K562 (cell line): ENCODE results near the gene C17orf114.

ENCODE experiments used
- ATAC-seq: fragments of 200-7000 bp; cut with Tn5 transposase; 3 replicates; pipeline ENCODE4 v1.9.1; 2020; ENCODE audit warnings: moderate library complexity
- BruUV-seq: library from RNA; stranded (reverse); fragments of 400-500 nt; replicated peaks from 2 replicates; lab custom pipeline; 2021; lab: Mats Ljungman, UMichigan
- CTCF ChIA-PET: fragments of 300-600 bp; formaldehyde crosslinking; extraction: SDS; loops from one replicate; lab custom pipeline; 2021; ENCODE audit warnings: low intra/inter-chr PET ratio; lab: Yijun Ruan, JAX
- POLR2A ChIA-PET: fragments of 300-600, 350-650 bp; sonication (Branson Sonifier 250); formaldehyde crosslinking; extraction: SDS; loops from one replicate; lab custom pipeline; 2021; ENCODE audit warnings: antibody characterized with exemption, inconsistent platforms; lab: Yijun Ruan, JAX
- DNase-seq, 4 experiments: peaks; one replicate each; pipeline versions ENCODE4 v3.0.0 to v3.0.0-alpha.2; 2011 to 2018; ENCODE audit warnings: low spot score in 3 of 4, mixed read lengths in 3 of 4; ENCODE audit errors: extremely low read depth in 1 of 4
- FAIRE-seq: peaks from 2 replicates; lab custom pipeline; 2011; peaks lifted over from hg19 to GRCh38; lab: Jason Lieb, UNC
- H2AFZ ChIP-seq: 2 replicates; pipeline ENCODE4 v1.6.0; 2011; ENCODE audit warnings: low read depth, low read length, control low read depth, inconsistent platforms
- H3K27ac ChIP-seq: fragments of 200-600 bp; 3 replicates; pipeline ENCODE4 v1.8.0; 2011; ENCODE audit warnings: low read depth, mild to moderate bottlenecking, control low read depth, inconsistent platforms, low read length, moderate library complexity, mixed read lengths; ENCODE audit errors: extremely low read depth
- H3K27me3 ChIP-seq, 2 experiments: fragments of 300-600 bp in 1 of 2; 2 replicates in 1 of 2; 3 replicates in 1 of 2; pipeline versions ENCODE4 v1.6.0 to v1.8.0; 2011; ENCODE audit warnings: inconsistent platforms in 2 of 2, low read length in 2 of 2, mild to moderate bottlenecking in 1 of 2, mixed read lengths in 1 of 2, moderate library complexity in 1 of 2; ENCODE audit not compliant: control insufficient read depth in 2 of 2, insufficient read depth in 2 of 2
- H3K36me3 ChIP-seq: fragments of 300-600 bp; 3 replicates; pipeline ENCODE4 v1.8.0; 2011; ENCODE audit warnings: mild to moderate bottlenecking, low read length, inconsistent platforms; ENCODE audit not compliant: control insufficient read depth, insufficient read depth
- H3K4me1 ChIP-seq, 2 experiments: fragments of 200-600 bp in 1 of 2; replicated peaks in 1 of 2; 2 replicates in 1 of 2; 3 replicates in 1 of 2; pipeline versions ENCODE4 v1.5.1 to v1.8.0; 2011; ENCODE audit warnings: inconsistent platforms in 2 of 2, low read length in 2 of 2, mild to moderate bottlenecking in 1 of 2, mixed read lengths in 1 of 2, moderate library complexity in 1 of 2; ENCODE audit not compliant: control insufficient read depth in 2 of 2, insufficient read depth in 2 of 2
- H3K4me2 ChIP-seq: 2 replicates; pipeline ENCODE4 v1.6.1; 2011; ENCODE audit warnings: low read length, control low read depth, inconsistent platforms, mixed read lengths; ENCODE audit not compliant: insufficient read depth
- H3K4me3 ChIP-seq: fragments of 200-600 bp; sonication (generic), shearing (Covaris generic); 2 replicates; pipeline ENCODE4 v1.5.1; 2016; ENCODE audit warnings: control low read depth, inconsistent platforms
- H3K79me2 ChIP-seq: fragments of 200-600 bp; 3 replicates; pipeline ENCODE4 v1.8.0; 2011; ENCODE audit warnings: low read length, inconsistent platforms; ENCODE audit not compliant: control insufficient read depth, insufficient read depth
- H3K9ac ChIP-seq, 2 experiments: 2 replicates each; pipeline versions ENCODE4 v1.6.0 to v1.6.1; 2011; ENCODE audit warnings: low read depth in 2 of 2, low read length in 2 of 2, control low read depth in 1 of 2, inconsistent platforms in 1 of 2, mild to moderate bottlenecking in 1 of 2, mixed read lengths in 1 of 2; ENCODE audit not compliant: insufficient read depth in 1 of 2
- H3K9me1 ChIP-seq: one replicate; pipeline ENCODE4 v1.6.0; 2011; ENCODE audit warnings: inconsistent platforms, mild to moderate bottlenecking, low read length, moderate library complexity; ENCODE audit not compliant: control insufficient read depth, insufficient read depth
- H3K9me3 ChIP-seq: replicated peaks from 2 replicates; pipeline ENCODE4 v1.5.1; 2011; ENCODE audit warnings: low read depth, low read length, inconsistent platforms; ENCODE audit not compliant: control insufficient read depth, insufficient read depth
- H4K20me1 ChIP-seq: replicated peaks from 2 replicates; pipeline ENCODE4 v1.6.1; 2011; ENCODE audit warnings: low read length, inconsistent platforms, mixed read lengths; ENCODE audit not compliant: control insufficient read depth, insufficient read depth
- BMI1 ChIP-seq: fragments of 150-350 bp; IDR thresholded peaks from 2 replicates; pipeline ENCODE4 v1.6.1; 2014; ENCODE audit warnings: low read length
- C11orf30 ChIP-seq: fragments of 450-650 bp; IDR thresholded peaks from 2 replicates; pipeline ENCODE4 v1.6.1; 2016; ENCODE audit warnings: low read depth, mild to moderate bottlenecking
- CXXC5 ChIP-seq: fragments of 250-450 bp; sonication (Bioruptor Pico); IDR thresholded peaks from 2 replicates; pipeline ENCODE4 v1.8.0; 2022; ENCODE audit warnings: inconsistent platforms, mild to moderate bottlenecking, moderate library complexity
- MECOM ChIP-seq: fragments of 250-450 bp; sonication (Bioruptor Pico); IDR thresholded peaks from 2 replicates; pipeline ENCODE4 v1.8.0; 2022; ENCODE audit warnings: inconsistent platforms
- NEUROD1 ChIP-seq: fragments of 150-350 bp; IDR thresholded peaks from 2 replicates; pipeline ENCODE4 v1.6.1; 2014; ENCODE audit warnings: borderline replicate concordance, low read length, low read depth; ENCODE audit not compliant: partially characterized antibody
- USF2 ChIP-seq: sonication (generic); formaldehyde crosslinking; IDR thresholded peaks from 2 replicates; pipeline ENCODE4 v1.5.0; 2020; ENCODE audit warnings: missing genetic modification reagents
- XRCC3 ChIP-seq: fragments of 450-650 bp; IDR thresholded peaks from 2 replicates; pipeline ENCODE4 v1.6.1; 2017; ENCODE audit warnings: mild to moderate bottlenecking, moderate library complexity
- ZNF77 ChIP-seq: fragments of 250-450 bp; sonication (Bioruptor Pico); IDR thresholded peaks from 2 replicates; pipeline ENCODE4 v1.5.0; 2020
- WGBS: fragments of 100-300 bp; shearing (Covaris generic); methylation state at CpG from one replicate; pipeline ENCODE4 v1.1.6; 2016; ENCODE audit warnings: low coverage, mixed read lengths; ENCODE audit not compliant: insufficient coverage; ENCODE audit errors: missing lambda C conversion rate; 5-methylcytosine and 5-hydroxymethylcytosine counted together
- in situ Hi-C: fragments of 300-500 bp; cut with MboI; formaldehyde crosslinking; loops from 4 replicates; pipeline ENCODE4 v1.15.0; 2018; ENCODE audit warnings: inconsistent platforms, mixed read lengths
- intact Hi-C: fragments of 100-400 bp; cut with micrococcal nuclease; formaldehyde crosslinking; loops from 2 replicates; pipeline ENCODE4 v1.14.2; 2022

The C17orf114 gene

GRCh38 chr17:4818276-4818675, 16.1 kb upstream of the C17orf114 start:
- Histone ChIP-seq H2AFZ (no peak overlapping the region), H3K4me1 (no peaks in the 10 kb centered on the region; a peak in 2 of 5 replicates), H3K9ac (no peak overlapping the region; a peak in 1 of 4 replicates), H3K27me3 (no peaks in the 10 kb centered on the region), H4K20me1 (no peaks in the 10 kb centered on the region), H3K9me3 (no peaks in the 10 kb centered on the region), H3K9me1 (peaks cover 4% of the 10 kb centered on the region), H3K4me2 (no peak overlapping the region), H3K79me2 (no peaks in the 10 kb centered on the region), H3K4me3 (no peak overlapping the region), H3K36me3 (no peaks in the 10 kb centered on the region), H3K27ac (no peak overlapping the region)
- WGBS = 53% methylated on average over 5 of the region's 12 CpGs
- CTCF ChIA-PET = no interaction called here
- ATAC-seq = peak; percentile 88
- POLR2A ChIA-PET = no interaction called here
- in situ Hi-C loops = no loop called here
- peak; percentile 32 to 53 (median 44) for DNase-seq
- intact Hi-C loops = loop anchor here (5.0 kb wide), 1 partner anchor 64 kb away; no protein-coding TSS in a partner anchor
- BruUV-seq = no TSS peak
- no peak for TF ChIP-seq BMI1
- no peak for TF ChIP-seq XRCC3
- TF ChIP-seq NEUROD1 = no peak
- no peak for TF ChIP-seq MECOM (CRISPR knock-in tag)
- TF ChIP-seq C11orf30 = no peak
- TF ChIP-seq USF2 (CRISPR knock-in tag) = no peak
- TF ChIP-seq ZNF77 = no peak
- TF ChIP-seq CXXC5 (CRISPR knock-in tag) = no peak
- peak; percentile 6 for FAIRE-seq
